HL-60/S4 (cell line): ENCODE measurements around the gene EPN1.

ENCODE experiments used
- in situ Hi-C: fragments of 300-500 bp; cut with MboI; formaldehyde crosslinking; loops from 2 replicates; pipeline ENCODE4 v1.14.3; 2022; ENCODE audit warnings: low sequenced_read_pairs

Gene EPN1

GRCh38 chr19:55677572-55678028 lies 2.6 kb downstream of the EPN1 start:
- in situ Hi-C loops = no loop called here

DNA sequence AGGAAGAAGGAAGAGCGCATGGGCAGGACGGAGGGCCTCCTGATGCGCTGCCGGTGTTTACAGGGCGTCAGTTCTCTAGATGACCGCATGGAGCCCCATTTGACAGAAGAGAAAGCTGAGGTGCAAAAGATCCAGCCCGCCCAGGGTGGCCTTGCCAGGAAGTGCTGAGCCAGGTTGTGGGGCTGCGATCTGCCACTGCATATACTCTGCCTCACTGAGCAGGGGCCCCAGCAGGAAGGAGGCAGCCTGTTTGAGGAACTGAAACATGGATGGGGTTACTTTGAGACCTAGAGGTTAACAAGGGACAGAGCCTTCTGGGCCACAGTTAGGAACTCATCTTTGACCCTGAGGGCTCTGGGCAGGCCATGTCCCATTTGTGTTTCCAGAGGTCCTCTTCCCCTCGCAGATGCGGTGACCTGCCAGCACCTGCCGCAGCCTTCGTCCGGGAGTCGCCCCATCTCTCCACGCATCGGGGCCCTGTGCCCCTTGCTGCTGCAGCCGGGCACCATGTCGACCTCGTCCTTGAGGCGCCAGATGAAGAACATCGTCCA lies 3.2 kb downstream of the EPN1 start:
- in situ Hi-C loops = no loop called here

- in situ Hi-C loops = no loop called here
Measured at GRCh38 chr19:55679343-55680257, 4.6 kb downstream of the EPN1 start.

DNA sequence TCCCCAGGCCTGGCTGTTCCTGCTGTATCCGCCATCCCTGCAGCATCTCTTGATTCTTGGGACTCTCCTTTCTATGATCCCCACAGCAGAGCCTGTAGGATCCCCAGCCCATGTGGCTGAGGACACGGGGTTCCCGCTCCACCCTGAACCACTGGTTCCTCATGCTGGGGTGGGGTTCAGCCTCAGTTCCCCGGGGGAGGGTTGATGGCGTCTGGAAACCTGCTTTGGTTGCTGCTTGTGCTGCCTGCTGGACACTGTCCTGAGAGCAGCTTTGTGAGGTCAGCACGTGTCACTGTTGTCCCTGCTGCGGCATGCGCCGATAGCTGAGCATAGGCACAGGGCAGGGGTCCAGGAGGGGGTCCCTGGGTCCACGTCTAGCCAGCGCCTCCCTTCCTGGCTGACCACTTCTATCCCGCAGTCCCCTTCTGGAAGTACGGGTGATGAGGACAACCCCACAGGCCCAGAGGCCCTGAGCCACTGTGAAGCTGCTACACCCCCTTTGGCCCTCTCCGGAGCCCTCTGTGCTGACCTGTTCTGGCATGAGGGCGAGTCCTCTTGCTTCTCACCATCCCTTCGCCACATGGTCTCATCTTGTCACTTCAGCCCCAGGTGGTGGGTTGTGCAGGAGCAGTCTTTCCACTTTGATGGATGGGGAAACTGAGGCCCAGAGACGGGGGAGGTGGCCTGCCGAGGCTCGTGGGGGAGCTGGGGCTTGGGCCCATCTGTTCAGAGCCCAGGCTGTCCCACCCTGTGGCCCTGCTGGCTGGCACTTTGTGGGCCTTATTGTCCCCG lies 5.5 kb downstream of the EPN1 start:
- in situ Hi-C loops = no loop called here

- in situ Hi-C loops = no loop called here
Measured at GRCh38 chr19:55681131-55682092, 6.4 kb downstream of the EPN1 start.

DNA sequence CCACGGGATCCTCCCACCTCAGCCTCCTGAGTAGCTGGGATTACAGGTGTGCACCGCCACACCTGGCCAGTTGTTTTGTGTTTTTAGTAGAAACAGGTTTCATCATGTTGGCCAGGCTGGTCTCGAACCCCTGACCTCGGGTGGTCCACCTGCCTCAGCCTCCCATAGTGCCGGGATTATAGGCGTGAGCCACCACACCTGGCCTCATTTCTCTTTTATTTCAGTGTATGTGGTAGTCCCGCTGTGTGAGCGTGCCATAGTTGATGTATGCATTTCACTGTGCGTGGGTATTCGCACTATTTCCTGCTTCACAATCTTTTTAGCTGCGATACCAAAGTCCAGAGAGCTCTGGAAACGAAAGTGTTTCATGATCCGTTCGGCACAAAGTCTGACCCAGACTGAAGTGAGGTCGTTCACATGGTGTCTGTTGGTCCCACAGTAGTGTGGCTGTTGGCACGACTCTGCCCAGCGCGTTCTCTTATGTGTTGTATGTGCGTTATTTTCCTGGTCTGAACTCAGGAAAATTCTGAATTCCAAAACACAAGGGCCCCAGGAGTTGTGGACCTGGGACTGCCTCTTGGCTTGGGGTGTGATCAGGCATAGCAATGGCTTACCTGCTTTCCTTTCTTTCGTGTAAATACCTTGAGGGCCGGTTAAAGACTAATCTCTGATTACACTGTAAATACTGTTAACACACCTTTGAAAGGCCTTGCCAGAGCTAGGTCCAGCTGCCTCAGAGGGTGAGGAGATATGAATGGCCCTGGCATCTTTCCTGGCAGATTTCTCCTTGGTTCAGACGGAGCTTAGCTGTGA lies 8.6 kb downstream of the EPN1 start:
- in situ Hi-C loops = no loop called here

DNA sequence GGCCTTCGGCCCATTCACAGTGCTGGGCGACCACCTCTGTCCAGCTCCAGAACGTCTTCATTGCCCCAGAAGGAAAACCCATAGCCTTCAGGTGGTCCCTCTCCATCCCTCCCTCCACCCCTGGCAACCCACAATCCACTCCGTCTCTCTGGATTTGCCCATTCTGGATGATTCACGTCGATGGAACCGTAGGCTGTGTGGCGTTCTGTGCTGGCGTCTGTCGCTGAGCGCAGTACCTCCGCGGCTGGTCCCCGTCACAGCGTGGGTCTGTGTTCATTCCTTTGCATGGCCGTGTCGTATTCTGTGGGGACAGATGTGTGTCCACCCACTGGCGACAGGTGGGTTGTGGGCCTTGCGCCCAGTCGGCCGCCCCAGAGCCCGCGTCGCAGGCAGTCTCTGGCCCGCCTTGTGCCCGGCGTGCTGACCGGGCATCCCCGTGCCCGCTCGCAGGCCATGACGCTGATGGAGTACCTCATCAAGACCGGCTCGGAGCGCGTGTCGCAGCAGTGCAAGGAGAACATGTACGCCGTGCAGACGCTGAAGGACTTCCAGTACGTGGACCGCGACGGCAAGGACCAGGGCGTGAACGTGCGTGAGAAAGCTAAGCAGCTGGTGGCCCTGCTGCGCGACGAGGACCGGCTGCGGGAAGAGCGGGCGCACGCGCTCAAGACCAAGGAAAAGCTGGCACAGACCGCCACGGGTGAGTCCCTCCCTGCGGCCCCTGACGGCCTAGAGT lies 10.1 kb downstream of the EPN1 start:
- in situ Hi-C loops = no loop called here

DNA sequence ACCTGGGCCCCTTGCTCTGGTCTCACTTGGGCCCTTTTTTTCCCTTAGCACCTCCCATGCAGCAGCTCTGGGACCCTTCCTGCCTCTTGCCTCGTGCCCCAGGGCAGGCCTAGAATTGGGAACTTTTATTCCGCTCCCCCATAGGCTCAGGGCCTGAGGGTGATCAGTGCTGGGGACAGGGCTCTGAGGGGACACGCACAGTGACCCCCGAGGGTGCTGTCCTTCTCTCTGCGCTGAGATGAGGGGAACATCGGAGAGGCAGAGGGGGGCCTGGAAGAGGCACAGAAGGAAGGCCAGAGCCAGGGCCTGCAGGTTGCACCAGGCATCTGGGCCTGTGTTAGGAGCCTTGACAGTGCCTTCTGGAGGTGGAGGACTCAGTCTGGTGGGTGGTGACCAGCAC lies 10.8 kb downstream of the EPN1 start:
- in situ Hi-C loops = no loop called here

GRCh38 chr19:55686311-55687050 lies 11.5 kb downstream of the EPN1 start:
- in situ Hi-C loops = no loop called here

GRCh38 chr19:55687281-55688201 lies 12.5 kb downstream of the EPN1 start:
- in situ Hi-C loops = no loop called here

DNA sequence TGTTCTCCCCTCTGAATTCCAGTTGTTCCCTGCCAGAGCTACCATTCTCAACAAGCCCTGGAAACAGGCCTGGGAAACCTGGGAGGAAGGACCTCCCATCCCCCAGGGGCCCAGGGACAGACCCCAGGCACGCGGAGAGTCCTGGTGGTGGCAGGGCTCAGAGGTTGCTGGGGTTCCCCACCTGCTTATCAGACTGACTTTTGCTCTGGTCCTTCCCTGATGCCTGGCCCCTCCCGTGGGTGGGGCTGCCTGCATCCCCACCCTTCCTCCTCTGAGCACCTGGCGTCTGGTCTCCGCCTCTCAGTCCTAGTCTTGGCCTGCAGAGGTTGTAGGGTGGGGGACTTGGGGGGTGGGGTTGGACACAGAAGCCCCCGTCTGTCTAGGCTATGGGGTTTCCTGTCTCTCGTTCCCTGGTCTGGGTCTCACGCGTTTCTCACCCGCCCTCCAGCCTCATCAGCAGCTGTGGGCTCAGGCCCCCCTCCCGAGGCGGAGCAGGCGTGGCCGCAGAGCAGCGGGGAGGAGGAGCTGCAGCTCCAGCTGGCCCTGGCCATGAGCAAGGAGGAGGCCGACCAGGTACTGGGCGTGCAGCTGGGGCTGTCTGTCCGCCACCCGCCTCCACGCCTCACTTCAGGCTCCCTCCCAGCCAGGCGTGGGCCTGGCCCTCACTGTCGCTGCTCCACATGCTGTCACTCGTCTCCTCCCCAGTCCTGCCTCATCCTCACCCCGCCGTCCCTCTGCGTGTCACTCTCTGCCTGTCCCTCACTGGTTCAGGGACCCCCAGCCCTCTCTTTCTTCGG lies 13.6 kb downstream of the EPN1 start:
- in situ Hi-C loops = no loop called here

- in situ Hi-C loops = no loop called here
Measured at GRCh38 chr19:55689411-55690108, 14.5 kb downstream of the EPN1 start.

DNA sequence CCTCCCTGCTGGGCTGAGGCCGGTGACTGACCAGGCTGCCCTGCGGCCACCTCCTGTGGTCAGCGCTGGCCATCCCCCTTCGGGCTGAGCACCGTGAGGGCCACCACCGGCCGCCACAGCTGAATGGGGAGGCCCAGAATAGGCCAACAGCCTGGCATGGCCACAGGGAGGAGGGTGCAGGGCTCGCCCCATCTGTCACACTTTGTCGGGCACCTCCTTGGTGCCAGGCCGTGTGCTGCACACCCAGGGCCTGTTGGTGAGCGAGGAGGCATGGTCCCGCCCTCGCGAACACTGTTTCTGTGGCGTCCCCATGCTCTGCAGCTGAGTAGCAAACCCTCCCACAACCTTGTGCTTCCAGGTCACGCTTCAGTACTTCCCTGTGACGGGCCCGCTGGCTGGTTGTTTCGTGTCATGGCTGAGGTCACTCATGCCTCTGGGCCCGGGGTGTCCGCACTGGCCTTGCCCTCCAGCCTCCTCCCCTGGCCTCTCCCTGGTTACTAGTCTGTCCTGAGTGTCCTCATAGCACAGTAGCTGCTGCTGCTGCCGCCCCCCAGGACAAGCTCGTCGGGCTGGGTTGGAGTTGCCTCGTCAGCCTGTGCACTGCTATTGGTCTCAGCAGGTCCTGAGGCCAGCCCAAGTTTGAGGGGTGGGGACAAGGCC lies 15.2 kb downstream of the EPN1 start:
- in situ Hi-C loops = no loop called here

DNA sequence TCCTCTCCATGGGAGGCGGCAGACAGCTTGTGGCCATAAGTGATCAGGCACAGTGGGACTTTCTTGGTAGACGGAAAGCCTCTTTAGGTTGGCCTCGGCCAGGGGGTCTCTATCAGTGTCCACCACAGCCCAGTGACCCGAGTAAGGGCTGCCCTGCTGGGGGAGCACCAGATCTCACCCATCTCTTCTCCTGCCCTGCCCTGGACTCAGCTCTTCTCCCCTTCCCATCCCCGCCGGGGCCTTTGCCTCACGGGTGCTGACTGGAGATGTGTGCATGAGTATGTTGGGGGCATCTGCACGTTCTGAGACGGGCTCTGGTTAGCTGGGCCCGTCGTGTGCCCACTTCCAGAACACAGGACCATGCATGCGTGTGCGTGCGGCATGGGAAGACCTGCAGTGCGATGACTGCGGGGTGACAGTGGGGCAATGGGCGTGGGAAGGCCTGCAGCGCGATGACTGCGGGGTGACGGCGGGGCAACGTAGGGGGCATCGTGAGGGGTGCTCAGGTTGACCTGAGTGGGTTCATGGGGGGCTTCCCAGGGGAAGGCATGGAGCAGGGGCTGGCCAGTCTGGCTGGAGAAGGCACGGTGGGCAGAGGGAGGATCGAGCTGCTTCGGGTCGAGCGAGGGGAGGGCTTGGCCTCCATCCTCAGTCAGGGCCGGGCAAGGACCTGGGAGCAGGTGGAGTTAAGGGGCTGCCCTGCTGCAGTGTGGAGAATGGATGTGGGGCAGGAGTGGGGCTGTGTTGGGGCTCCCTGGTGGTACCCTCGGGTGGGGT lies 15.9 kb downstream of the EPN1 start:
- in situ Hi-C loops = no loop called here
